Activated CD8-positive, alpha-beta T cell treated with anti-CD3 and anti-CD28 coated beads, Interleukin-2, amount 10 ng/mL, durations not matched to agents 7 days and 5 days (primary cell): ENCODE data around the gene TUT7. TPM values are rescaled to one million over a fixed set of nuclear protein-coding genes. Genes with fewer than 3 reads are reported as not detected.
"Not testable (repeated sequence)": the region's sequence is repeated elsewhere in the genome, so short reads cannot be mapped to it uniquely, and the experiment has no call there.

Experiments used
- ATAC-seq: fragments of 150-1000 bp; cut with Tn5 transposase; one replicate; pipeline ENCODE4 v1.10.0; 2021; ENCODE audit warnings: moderate library complexity
- CTCF ChIA-PET: fragments of 350-600 bp; sonication (Branson Sonifier 250); formaldehyde crosslinking; loops from one replicate; lab custom pipeline; 2021; ENCODE audit warnings: antibody characterized with exemption; lab: Charles Lee
- POLR2A ChIA-PET: fragments of 350-600 bp; sonication (Branson Sonifier 250); formaldehyde crosslinking; loops from one replicate; lab custom pipeline; 2021; ENCODE audit warnings: antibody characterized with exemption; lab: Charles Lee
- DNase-seq: peaks from one replicate; pipeline ENCODE4 v3.0.0-alpha.2; 2020
- H3K27ac Mint-ChIP-seq: one replicate; pipeline ENCODE4 v1.8.0; 2021; ENCODE audit warnings: mild to moderate bottlenecking, mixed read lengths
- H3K27me3 Mint-ChIP-seq: one replicate; pipeline ENCODE4 v1.8.0; 2021; ENCODE audit warnings: low read depth, mixed read lengths
- H3K36me3 Mint-ChIP-seq: one replicate; pipeline ENCODE4 v1.8.0; 2021; ENCODE audit warnings: low read depth, mixed read lengths
- H3K4me1 Mint-ChIP-seq: one replicate; pipeline ENCODE4 v1.8.0; 2021; ENCODE audit warnings: low read depth, mixed read lengths
- H3K4me3 Mint-ChIP-seq: one replicate; pipeline ENCODE4 v1.8.0; 2021; ENCODE audit warnings: mild to moderate bottlenecking, mixed read lengths
- H3K9me3 Mint-ChIP-seq: one replicate; pipeline ENCODE4 v1.8.0; 2022; ENCODE audit warnings: mixed read lengths; ENCODE audit not compliant: insufficient read depth
- total RNA-seq, 2 experiments: library from RNA; stranded (reverse); gene quantifications; one replicate each; pipeline ENCODE4 v1.2.3, GENCODE V29; 2021

TUT7 gene
- total RNA-seq, 2 experiments from 2014 or later: 30.8 to 32.3 TPM

- Mint-ChIP-seq H3K4me3 (no peak overlapping the region), H3K9me3 (no peaks in the 10 kb centered on the region), H3K4me1 (no peaks in the 10 kb centered on the region), H3K27ac (no peak overlapping the region), H3K36me3 (peaks cover 72% of the 10 kb centered on the region), H3K27me3 (no peaks in the 10 kb centered on the region)
- no peak for DNase-seq
- CTCF ChIA-PET: no interaction called here
- POLR2A ChIA-PET: no interaction called here
- ATAC-seq: no peak
Observed at GRCh38 chr9:86324308-86324707, 29.9 kb downstream of the TUT7 start.

GRCh38 chr9:86322973-86323644, 31.1 kb downstream of the TUT7 start:
- POLR2A ChIA-PET: interaction anchor here (1.0 kb wide), 1 partner anchor 18 kb away, joined by 3 read pairs; no protein-coding TSS in a partner anchor
- Mint-ChIP-seq H3K4me3 (no peak overlapping the region), H3K36me3 (peaks cover 79% of the 10 kb centered on the region), H3K9me3 (no peaks in the 10 kb centered on the region), H3K4me1 (no peaks in the 10 kb centered on the region), H3K27me3 (no peaks in the 10 kb centered on the region), H3K27ac (no peak overlapping the region)
- CTCF ChIA-PET: no interaction called here
- ATAC-seq: no peak
- DNase-seq: no peak

GRCh38 chr9:86321373-86321772, 32.8 kb downstream of the TUT7 start:
- H3K27ac Mint-ChIP-seq: no peak overlapping the region
- no peak overlapping the region for H3K4me3 Mint-ChIP-seq
- CTCF ChIA-PET: interaction anchor here (1.8 kb wide), 1 partner anchor 12 kb away, joined by 3 read pairs; no protein-coding TSS in a partner anchor
- H3K36me3 Mint-ChIP-seq: peaks cover 72% of the 10 kb centered on the region
- H3K9me3 Mint-ChIP-seq: no peaks in the 10 kb centered on the region
- H3K4me1 Mint-ChIP-seq: no peaks in the 10 kb centered on the region
- ATAC-seq: no peak
- H3K27me3 Mint-ChIP-seq: no peaks in the 10 kb centered on the region
- POLR2A ChIA-PET: interaction anchor here (0.6 kb wide), 1 partner anchor 185 kb away, joined by 3 read pairs; no protein-coding TSS in a partner anchor
- DNase-seq: no peak

- DNase-seq (no peak), ATAC-seq (no peak)
- Mint-ChIP-seq H3K27ac (no peak overlapping the region), H3K36me3 (peaks cover 75% of the 10 kb centered on the region), H3K4me3 (no peak overlapping the region), H3K9me3 (no peaks in the 10 kb centered on the region), H3K27me3 (no peaks in the 10 kb centered on the region), H3K4me1 (peaks cover 14% of the 10 kb centered on the region)
- CTCF ChIA-PET: no interaction called here
- POLR2A ChIA-PET: no interaction called here
Observed at GRCh38 chr9:86318187-86318586, 36.0 kb downstream of the TUT7 start.

- ATAC-seq: no peak
- Mint-ChIP-seq H3K27ac (no peak overlapping the region), H3K36me3 (peaks cover 72% of the 10 kb centered on the region), H3K4me3 (no peak overlapping the region), H3K27me3 (no peaks in the 10 kb centered on the region), H3K4me1 (peaks cover 15% of the 10 kb centered on the region), H3K9me3 (no peaks in the 10 kb centered on the region)
- POLR2A ChIA-PET: no interaction called here
- no peak for DNase-seq
- CTCF ChIA-PET: no interaction called here
Observed at GRCh38 chr9:86315078-86315477, 39.1 kb downstream of the TUT7 start.

GRCh38 chr9:86312959-86313358, 41.3 kb downstream of the TUT7 start:
- Mint-ChIP-seq H3K4me1 (peaks cover 15% of the 10 kb centered on the region), H3K36me3 (peaks cover 71% of the 10 kb centered on the region)
- H3K27ac Mint-ChIP-seq, DNase-seq, H3K4me3 Mint-ChIP-seq, H3K9me3 Mint-ChIP-seq, POLR2A ChIA-PET, ATAC-seq, H3K27me3 Mint-ChIP-seq, CTCF ChIA-PET: not testable (repeated sequence)

GRCh38 chr9:86308687-86309086, 45.5 kb downstream of the TUT7 start:
- no peak overlapping the region for H3K27ac Mint-ChIP-seq
- H3K36me3 Mint-ChIP-seq: peaks cover 72% of the 10 kb centered on the region
- H3K4me1 Mint-ChIP-seq: peaks cover 13% of the 10 kb centered on the region
- no peak for DNase-seq
- no peak for ATAC-seq
- no peaks in the 10 kb centered on the region for H3K27me3 Mint-ChIP-seq
- CTCF ChIA-PET: no interaction called here
- no peaks in the 10 kb centered on the region for H3K9me3 Mint-ChIP-seq
- H3K4me3 Mint-ChIP-seq: no peak overlapping the region
- POLR2A ChIA-PET: no interaction called here

- no peak for ATAC-seq
- DNase-seq: no peak
- H3K27me3 Mint-ChIP-seq: no peaks in the 10 kb centered on the region
- H3K27ac Mint-ChIP-seq: no peak overlapping the region
- CTCF ChIA-PET: interaction anchor here (0.6 kb wide), 1 partner anchor 135 kb away, joined by 3 read pairs; no protein-coding TSS in a partner anchor
- POLR2A ChIA-PET: no interaction called here
- no peaks in the 10 kb centered on the region for H3K9me3 Mint-ChIP-seq
- H3K4me1 Mint-ChIP-seq: peaks cover 15% of the 10 kb centered on the region
- no peak overlapping the region for H3K4me3 Mint-ChIP-seq
- peaks cover 67% of the 10 kb centered on the region for H3K36me3 Mint-ChIP-seq
Observed at GRCh38 chr9:86304236-86304730, 49.9 kb downstream of the TUT7 start.

GRCh38 chr9:86303316-86303975, 50.8 kb downstream of the TUT7 start:
- Mint-ChIP-seq H3K27ac (peak overlapping the region; percentile 65), H3K36me3 (peaks cover 73% of the 10 kb centered on the region), H3K4me1 (peaks cover 15% of the 10 kb centered on the region), H3K27me3 (no peaks in the 10 kb centered on the region), H3K9me3 (no peaks in the 10 kb centered on the region), H3K4me3 (no peak overlapping the region)
- ATAC-seq (peak; percentile 86), DNase-seq (peak; percentile 48)
- CTCF ChIA-PET: no interaction called here
- POLR2A ChIA-PET: no interaction called here

- ATAC-seq (no peak), DNase-seq (no peak)
- H3K9me3 Mint-ChIP-seq: no peaks in the 10 kb centered on the region
- H3K4me1 Mint-ChIP-seq: peaks cover 15% of the 10 kb centered on the region
- no peak overlapping the region for H3K4me3 Mint-ChIP-seq
- peaks cover 70% of the 10 kb centered on the region for H3K36me3 Mint-ChIP-seq
- POLR2A ChIA-PET: no interaction called here
- CTCF ChIA-PET: no interaction called here
- no peak overlapping the region for H3K27ac Mint-ChIP-seq
- no peaks in the 10 kb centered on the region for H3K27me3 Mint-ChIP-seq
Observed at GRCh38 chr9:86301686-86302085, 52.5 kb downstream of the TUT7 start.

- H3K9me3 Mint-ChIP-seq: no peaks in the 10 kb centered on the region
- DNase-seq (no peak), ATAC-seq (no peak)
- peaks cover 60% of the 10 kb centered on the region for H3K36me3 Mint-ChIP-seq
- peaks cover 15% of the 10 kb centered on the region for H3K4me1 Mint-ChIP-seq
- peak overlapping the region; percentile 70 for H3K27ac Mint-ChIP-seq
- ChIA-PET POLR2A (interaction anchor here (1.6 kb wide), 1 partner anchor 18 kb away, joined by 5 read pairs; the partner anchor contains the start of gene ISCA1), CTCF (no interaction called here)
- H3K4me3 Mint-ChIP-seq: no peak overlapping the region
- no peaks in the 10 kb centered on the region for H3K27me3 Mint-ChIP-seq
Observed at GRCh38 chr9:86300701-86301100, 53.5 kb downstream of the TUT7 start.

GRCh38 chr9:86298873-86299272, 55.3 kb downstream of the TUT7 start:
- DNase-seq (no peak), ATAC-seq (no peak)
- Mint-ChIP-seq H3K36me3 (peaks cover 52% of the 10 kb centered on the region), H3K4me3 (no peak overlapping the region), H3K27me3 (no peaks in the 10 kb centered on the region), H3K27ac (no peak overlapping the region), H3K4me1 (peaks cover 10% of the 10 kb centered on the region), H3K9me3 (no peaks in the 10 kb centered on the region)
- CTCF ChIA-PET: interaction anchor here (0.7 to 1.4 kb wide), 3 partner anchors 16 to 115 kb away, joined by 3 read pairs; partner anchors contain the start of gene ISCA1
- POLR2A ChIA-PET: interaction anchor here (1.6 kb wide), 1 partner anchor 16 kb away, joined by 5 read pairs; the partner anchor contains the start of gene ISCA1
